ENCODE measurements around the gene PAFAH1B1.

DNA sequence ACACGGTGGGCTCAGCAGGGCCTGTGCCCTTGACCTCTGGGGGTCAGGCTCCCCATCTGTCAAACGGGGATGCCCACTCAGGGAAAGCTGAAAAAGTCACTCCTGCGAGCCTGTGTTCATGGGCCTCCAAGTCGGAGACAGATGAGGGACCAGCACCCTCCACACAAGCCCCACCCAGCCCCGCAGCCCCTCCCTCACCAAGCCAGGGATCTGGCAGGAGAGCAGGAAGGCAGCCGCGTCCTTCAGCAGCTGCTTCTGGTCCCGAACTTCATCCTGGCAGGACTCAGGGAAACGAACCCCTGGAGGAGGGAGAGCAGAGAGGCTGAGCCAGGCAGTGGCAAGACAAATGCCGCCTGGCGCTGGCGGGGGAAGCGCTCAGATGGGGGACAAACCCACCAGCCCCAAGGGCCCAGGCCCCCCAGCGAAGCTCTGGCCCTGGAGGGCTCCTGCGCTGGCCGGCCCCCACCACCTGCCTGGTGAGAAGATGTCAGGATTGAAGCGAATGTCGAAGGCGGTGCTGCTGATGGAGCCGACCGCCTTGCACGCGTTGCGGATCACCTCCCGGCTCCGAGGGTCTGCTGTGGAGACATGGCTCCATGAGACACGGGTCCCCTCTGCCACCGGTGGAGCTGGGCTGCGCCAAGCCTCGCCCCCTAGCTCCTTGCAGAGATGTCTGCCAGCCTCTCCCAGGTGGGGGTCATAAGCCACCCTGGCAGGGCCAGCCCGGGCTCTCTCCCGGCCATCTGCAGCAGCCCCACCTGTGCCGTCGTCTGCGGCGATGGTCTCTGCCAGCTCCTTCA lies 102.7 kb downstream of the PAFAH1B1 start:
- TF ChIP-seq, protein P1, sequence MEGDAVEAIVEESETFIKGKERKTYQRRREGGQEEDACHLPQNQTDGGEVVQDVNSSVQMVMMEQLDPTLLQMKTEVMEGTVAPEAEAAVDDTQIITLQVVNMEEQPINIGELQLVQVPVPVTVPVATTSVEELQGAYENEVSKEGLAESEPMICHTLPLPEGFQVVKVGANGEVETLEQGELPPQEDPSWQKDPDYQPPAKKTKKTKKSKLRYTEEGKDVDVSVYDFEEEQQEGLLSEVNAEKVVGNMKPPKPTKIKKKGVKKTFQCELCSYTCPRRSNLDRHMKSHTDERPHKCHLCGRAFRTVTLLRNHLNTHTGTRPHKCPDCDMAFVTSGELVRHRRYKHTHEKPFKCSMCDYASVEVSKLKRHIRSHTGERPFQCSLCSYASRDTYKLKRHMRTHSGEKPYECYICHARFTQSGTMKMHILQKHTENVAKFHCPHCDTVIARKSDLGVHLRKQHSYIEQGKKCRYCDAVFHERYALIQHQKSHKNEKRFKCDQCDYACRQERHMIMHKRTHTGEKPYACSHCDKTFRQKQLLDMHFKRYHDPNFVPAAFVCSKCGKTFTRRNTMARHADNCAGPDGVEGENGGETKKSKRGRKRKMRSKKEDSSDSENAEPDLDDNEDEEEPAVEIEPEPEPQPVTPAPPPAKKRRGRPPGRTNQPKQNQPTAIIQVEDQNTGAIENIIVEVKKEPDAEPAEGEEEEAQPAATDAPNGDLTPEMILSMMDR (tag by site-specific recombination; IDR thresholded peaks at IDR 0.05): no peak
- no peak for TF ChIP-seq ZNF202 (tag by site-specific recombination; IDR thresholded peaks at IDR 0.05; ENCODE audit: borderline replicate concordance)

Data from HEK293 (cell line).